Measurements from ENCODE around the gene NINJ2. TPM values are rescaled to one million over a fixed set of nuclear protein-coding genes. Genes with fewer than 3 reads are reported as not detected.

Gene NINJ2
- total and polyA plus RNA-seq, 10 of the 15 experiments (the other 5 are each of a cell fraction or from before 2014, with no cell fraction given): 8.9 to 51.6 (median 21.3) TPM

- no peaks in the 10 kb centered on the region for H3K36me3 ChIP-seq (ENCODE audit: control insufficient read depth in 2 of 2, insufficient read depth in 2 of 2, low read length in 1 of 2)
- no peak overlapping the region for H3K4me2 ChIP-seq (ENCODE audit: control insufficient read depth, insufficient read depth)
- ChIA-PET SMC1A (ENCODE audit: uncharacterized antibody, unreplicated experiment) (interaction anchor here (0.8 to 6.6 kb wide), 40 partner anchors 10 to 279 kb away, joined by 3 to 87 read pairs (median 8); partner anchors contain the start of gene WNK1), RAD21 (ENCODE audit: unreplicated experiment) (interaction anchor here (0.7 to 15.9 kb wide), 29 partner anchors 9 to 281 kb away, joined by 3 to 396 read pairs (median 6); partner anchors contain the start of genes RAD52 and WNK1), POLR2A (interaction anchor here (0.6 to 5.4 kb wide), 16 partner anchors 10 to 156 kb away, joined by 3 to 79 read pairs (median 8); partner anchors contain the start of gene WNK1), CTCF (interaction anchor here (0.7 to 4.6 kb wide), 15 partner anchors 10 to 146 kb away, joined by 3 to 63 read pairs (median 5); partner anchors contain the start of gene WNK1)
- peak overlapping the region; percentile 30; the same call in 1 of the 2 replicates for H3K9ac ChIP-seq (ENCODE audit: control insufficient read depth, insufficient read depth, low read length)
- no peak for FAIRE-seq
- in situ Hi-C loops (cut with MboI) (no loop called here), intact Hi-C loops (cut with micrococcal nuclease; ENCODE audit: unreplicated experiment) (no loop called here)
- peak overlapping the region; percentile 87 for H3K27ac ChIP-seq (ENCODE audit: control insufficient read depth, insufficient read depth)
- no peak overlapping the region for H2AFZ ChIP-seq (ENCODE audit: control insufficient read depth, low read depth, low read length)
- no TSS peak for BruUV-seq (replicated peaks)
- H3K4me1 ChIP-seq (ENCODE audit: control insufficient read depth, insufficient read depth, low read length): peaks cover 76% of the 10 kb centered on the region
- WGBS (ENCODE audit: insufficient coverage, insufficient replicate concordance, low lambda C conversion rate, missing lambda C conversion rate): 0% methylated on average over 1 of the region's 1 CpG
- H3K9me3 ChIP-seq (replicated peaks; ENCODE audit: control insufficient read depth, insufficient read depth, low read length): no peaks in the 10 kb centered on the region
- H3K4me3 ChIP-seq: no peak overlapping the region
- no peaks in the 10 kb centered on the region for H4K20me1 ChIP-seq (ENCODE audit: control insufficient read depth, insufficient read depth)
- ATAC-seq: peak; percentile 27
- no peaks in the 10 kb centered on the region for H3K27me3 ChIP-seq (replicated peaks in 1 of 2; ENCODE audit: control insufficient read depth in 2 of 2, insufficient read depth in 2 of 2, low read length in 1 of 2)
- no peaks in the 10 kb centered on the region for H3K79me2 ChIP-seq (ENCODE audit: control insufficient read depth, insufficient read depth, low read length)
- DNase-seq (ENCODE audit: low read depth, low spot score): no peak
- TF ChIP-seq SPI1 (IDR thresholded peaks at IDR 0.05; ENCODE audit: borderline replicate concordance, insufficient read depth, low read depth, low read length): peak; percentile 26; the same call in 1 of the 2 replicates
- no peak for TF ChIP-seq MXI1 (IDR thresholded peaks at IDR 0.05; ENCODE audit: low read depth, low read length)
- TF ChIP-seq SMC3 (IDR thresholded peaks at IDR 0.05; ENCODE audit: borderline replicate concordance, low read length): no peak
- no peak for TF ChIP-seq RBBP5 (conservative IDR thresholded peaks at IDR 0.05)
- TF ChIP-seq ZNF687 (IDR thresholded peaks at IDR 0.05): peak; percentile 61
- 0 out of 2 replicates have a peak, but pooled peaks have one; percentile 20 for TF ChIP-seq POLR2AphosphoS5 (IDR thresholded peaks at IDR 0.05; ENCODE audit: low read length)
- TF ChIP-seq E2F4 (IDR thresholded peaks at IDR 0.05; ENCODE audit: low read depth, low read length): no peak
- TF ChIP-seq ZBTB40 (IDR thresholded peaks at IDR 0.05; ENCODE audit: borderline replicate concordance): peak; percentile 8; the same call in 1 of the 2 replicates
- TF ChIP-seq NFYA (IDR thresholded peaks at IDR 0.05; ENCODE audit: borderline replicate concordance, low read depth, low read length): no peak
- TF ChIP-seq EGR1 (IDR thresholded peaks at IDR 0.05; ENCODE audit: borderline replicate concordance in 1 of 2, low read depth in 2 of 2, low read length in 2 of 2): no peak
- TF ChIP-seq ZNF217 (IDR thresholded peaks at IDR 0.05): no peak
- no peak for TF ChIP-seq SP1 (IDR thresholded peaks at IDR 0.05; ENCODE audit: low read depth, low read length)
- no peak for TF ChIP-seq CBFB (IDR thresholded peaks at IDR 0.05; ENCODE audit: low read depth)
- no peak for TF ChIP-seq NR2C1 (IDR thresholded peaks at IDR 0.05)
- TF ChIP-seq ETV6 (conservative IDR thresholded peaks at IDR 0.05 in 1 of 2, IDR thresholded peaks at IDR 0.05 in 1 of 2; ENCODE audit: borderline replicate concordance in 1 of 2, low read depth in 1 of 2): no peak
These were observed 4.8 kb upstream of the NINJ2 start for GRCh38 chr12:668090-668481.

Measured in GM12878 (cell line).